Heart right ventricle (tissue), 16 donors: ENCODE measurements around the gene AZIN2. TPM values are rescaled to one million over a fixed set of nuclear protein-coding genes. Genes with fewer than 3 reads are reported as not detected.
A peak's percentile ranks its signal among the peaks of the same experiment; 100 is the strongest.

Source experiments
- ATAC-seq, 8 donors: fragments of 200-7000 bp; cut with Tn5 transposase; one replicate each; pipeline ENCODE4 v1.9.1; 2020; ENCODE audit warnings: mild to moderate bottlenecking in 8 of 8, moderate library complexity in 8 of 8, moderate number of reproducible peaks in 1 of 8
- DNase-seq, 2 donors: peaks; one replicate each; pipeline ENCODE4 v3.0.0-alpha.2; 2020
- H3K27ac ChIP-seq, 10 donors: fragments of 200-600 bp; sonication (generic) in 2 of 10; one replicate each; pipeline versions ENCODE4 v1.5.0 to v1.8.0; 2020 to 2022; ENCODE audit warnings: mild to moderate bottlenecking in 3 of 10
- H3K27me3 ChIP-seq, 7 donors: fragments of 200-600 bp; one replicate each; pipeline ENCODE4 v1.8.0; 2021 to 2022; ENCODE audit warnings: mild to moderate bottlenecking in 2 of 7
- H3K36me3 ChIP-seq, 9 donors: fragments of 200-600 bp; sonication (generic) in 1 of 9; one replicate each; pipeline versions ENCODE4 v1.5.0 to v1.8.0; 2020 to 2022; ENCODE audit warnings: mild to moderate bottlenecking in 2 of 9
- H3K4me1 ChIP-seq, 9 donors: fragments of 200-600 bp; sonication (generic) in 1 of 9; one replicate each; pipeline versions ENCODE4 v1.5.0 to v1.8.0; 2020 to 2022; ENCODE audit warnings: mild to moderate bottlenecking in 4 of 9
- H3K4me3 ChIP-seq, 10 donors: fragments of 200-600 bp; sonication (generic) in 2 of 10; one replicate each; pipeline versions ENCODE4 v1.5.0 to v1.8.0; 2020 to 2022; ENCODE audit warnings: mild to moderate bottlenecking in 7 of 10, moderate library complexity in 2 of 10
- H3K9me3 ChIP-seq, 11 donors: fragments of 200-600 bp in 10 of 11; sonication (generic) in 2 of 11; one replicate each; pipeline versions ENCODE4 v1.5.0 to v1.8.0; 2013 to 2022; ENCODE audit warnings: mild to moderate bottlenecking in 2 of 11, control low read depth in 1 of 11, moderate library complexity in 1 of 11
- CTCF ChIP-seq, 9 donors: fragments of 200-600 bp; sonication (generic) in 2 of 9; IDR thresholded peaks; one replicate each; pipeline versions ENCODE4 v1.5.0 to v1.8.0; 2021 to 2022; ENCODE audit warnings: antibody characterized with exemption in 9 of 9, mild to moderate bottlenecking in 5 of 9, moderate library complexity in 1 of 9
- WGBS, 2 donors: extraction: QIAGEN DNeasy Blood & Tissue Kit; methylation state at CpG; one replicate each; pipeline ENCODE4 v1.1.7; 2013; ENCODE audit warnings: inconsistent platforms in 1 of 2; 5-methylcytosine and 5-hydroxymethylcytosine counted together
- intact Hi-C, 10 donors: fragments of 100-400 bp; cut with DNase I; formaldehyde crosslinking; loops; one replicate each; pipeline versions ENCODE4 v1.11.1 to v1.14.2; 2022
- polyA plus RNA-seq, 2 donors: library from polyadenylated mRNA; stranded (reverse); fragments of 200-250 nt; gene quantifications; one replicate each; pipeline ENCODE4 v1.2.3, GENCODE V29; 2013
- total RNA-seq, 10 donors: library from RNA; stranded (reverse); fragmentation: NEBNext Ultra II Directional in 3 of 10; extraction: Animal tissue kit (Norgen Biotek cat#: 25700) in 3 of 10; gene quantifications; one replicate each; pipeline versions ENCODE4 v1.2.1 to v1.2.4, GENCODE V29; 2021 to 2023
- donor health status: Arrhythmogenic right ventricular cardiomyopathy.
- donor health status: ischemic (EF 13 %, LVEDD 7.1; RV severe dilation, severe dysfunction).
- donor health status: healthy with polysubstance abuse.
- donor health status: DM: no; HTN: yes; CAD: no.
- donor health status: DM: no; HTN: no; CAD: no.
- donor health status: ischemic (EF 25% LVEDD 6.9; RV normal size, moderate dysfunction).
- donor health status: ischemic (EF 25% LVEDD 5.7; RV mildly dilated, moderate dysfunction).
- donor health status: healthy.
- donor health status: DM: yes; HTN: yes; CAD: no.
- donor health status: Ischemic cardiomyopathy.
- donor health status: ischemic (EF 35%, LVEDD 5.7; RV mildly dilated, moderate dysfunction).
- donor health status: nonischemic (EF 11% LVEDD 7.7; RV severe dilation, severe dysfunction).
- donor health status: DM: yes; HTN: yes; CAD: no.
- donor health status: PGD.
- donor health status: ischemic (EF 29% LVEDD 5.4; RV normal size, mild dysfunction).
- donor health status: nonischemic (EF 23%, LVEDD 6.1; RV moderate dilation, normal function).

Gene AZIN2
- total and polyA plus RNA-seq, 12 donors = 1.1 to 6.9 (median 2.7) TPM

- Histone ChIP-seq H3K4me1 (peaks cover 0 to 19% (median 10%) of the 10 kb centered on the region in 9 donors), H3K4me3 (no peak overlapping the region), H3K36me3 (peaks cover 0 to 38% (median 10%) of the 10 kb centered on the region in 9 donors), H3K9me3 (no peaks in the 10 kb centered on the region), H3K27ac (peak overlapping the region in 5 of 10 donors; percentile 23 to 47 (median 36)), H3K27me3 (no peaks in the 10 kb centered on the region)
- intact Hi-C loops = loop anchor here in 3 of 10 donors (5.0 to 10.0 kb wide), 3 partner anchors 34 to 322 kb away; no protein-coding TSS in a partner anchor
- ATAC-seq (peak in 7 of 8 donors; percentile 32 to 66 (median 46)), DNase-seq (peak in 1 of 2 donors; percentile 37)
- no peak for TF ChIP-seq CTCF (IDR thresholded peaks at IDR 0.05)
- 40 to 46% methylated on average over 4 of the region's 4 CpGs for WGBS, 2 donors
These were observed 62.2 kb downstream of the AZIN2 start for GRCh38 chr1:33143176-33143575.

- DNase-seq = no peak
- Histone ChIP-seq H3K36me3 (peaks cover 0 to 41% (median 10%) of the 10 kb centered on the region in 9 donors), H3K27ac (peak overlapping the region in 1 of 10 donors; percentile 36), H3K9me3 (no peaks in the 10 kb centered on the region), H3K27me3 (no peaks in the 10 kb centered on the region), H3K4me1 (peaks cover 0 to 19% (median 10%) of the 10 kb centered on the region in 9 donors), H3K4me3 (no peak overlapping the region)
- intact Hi-C loops = loop anchor here in 3 of 10 donors (5.0 to 10.0 kb wide), 3 partner anchors 34 to 321 kb away; no protein-coding TSS in a partner anchor
- no peak for TF ChIP-seq CTCF (IDR thresholded peaks at IDR 0.05)
- ATAC-seq = peak in 1 of 8 donors; percentile 7
- WGBS, 2 donors = 77 to 80% methylated on average over 2 of the region's 2 CpGs
These were observed 62.7 kb downstream of the AZIN2 start for GRCh38 chr1:33143698-33144097.

GRCh38 chr1:33146003-33146402, 65.0 kb downstream of the AZIN2 start:
- no peaks in the 10 kb centered on the region for H3K9me3 ChIP-seq
- ATAC-seq (no peak), DNase-seq (no peak)
- H3K4me3 ChIP-seq = no peak overlapping the region
- intact Hi-C loops = loop anchor here in 1 of 10 donors (10.0 kb wide), 1 partner anchor 319 kb away; no protein-coding TSS in a partner anchor
- H3K4me1 ChIP-seq = peaks cover under 1 to 20% (median 10%) of the 10 kb centered on the region in 9 donors
- no peak for TF ChIP-seq CTCF (IDR thresholded peaks at IDR 0.05)
- H3K36me3 ChIP-seq = peaks cover 0 to 48% (median 10%) of the 10 kb centered on the region in 9 donors
- H3K27ac ChIP-seq = no peak overlapping the region
- H3K27me3 ChIP-seq = no peaks in the 10 kb centered on the region
- WGBS, 2 donors = 90 to 96% methylated on average over 3 of the region's 3 CpGs

GRCh38 chr1:33147275-33147996, 66.5 kb downstream of the AZIN2 start:
- Histone ChIP-seq H3K9me3 (no peaks in the 10 kb centered on the region), H3K36me3 (peaks cover 0 to 49% (median 10%) of the 10 kb centered on the region in 9 donors), H3K4me3 (no peak overlapping the region), H3K4me1 (peaks cover 4 to 31% (median 23%) of the 10 kb centered on the region in 9 donors), H3K27ac (no peak overlapping the region), H3K27me3 (no peaks in the 10 kb centered on the region)
- no peak for ATAC-seq
- WGBS, 2 donors = 96 to 97% methylated on average over 30 of the region's 30 CpGs
- DNase-seq = no peak
- intact Hi-C loops = loop anchor here in 1 of 10 donors (10.0 kb wide), 1 partner anchor 317 kb away; no protein-coding TSS in a partner anchor
- TF ChIP-seq CTCF (IDR thresholded peaks at IDR 0.05) = no peak
